Neural cell (in vitro differentiated cells): Measurements from ENCODE around the gene SUFU.

ENCODE experiments used
- CTCF ChIP-seq: fragments of 450-650 bp; IDR thresholded peaks from 2 replicates; pipeline ENCODE4 v1.5.1; 2014; ENCODE audit warnings: antibody characterized with exemption, mild to moderate bottlenecking, moderate library complexity; ENCODE audit not compliant: poor library complexity, severe bottlenecking
- POLR2AphosphoS5 ChIP-seq: IDR thresholded peaks from 2 replicates; pipeline ENCODE4 v1.6.1; 2012
- RAD21 ChIP-seq: fragments of 450-650 bp; conservative IDR thresholded peaks from 2 replicates; pipeline ENCODE4 v1.6.1; 2014; ENCODE audit warnings: antibody characterized with exemption, mild to moderate bottlenecking, moderate library complexity

DNA sequence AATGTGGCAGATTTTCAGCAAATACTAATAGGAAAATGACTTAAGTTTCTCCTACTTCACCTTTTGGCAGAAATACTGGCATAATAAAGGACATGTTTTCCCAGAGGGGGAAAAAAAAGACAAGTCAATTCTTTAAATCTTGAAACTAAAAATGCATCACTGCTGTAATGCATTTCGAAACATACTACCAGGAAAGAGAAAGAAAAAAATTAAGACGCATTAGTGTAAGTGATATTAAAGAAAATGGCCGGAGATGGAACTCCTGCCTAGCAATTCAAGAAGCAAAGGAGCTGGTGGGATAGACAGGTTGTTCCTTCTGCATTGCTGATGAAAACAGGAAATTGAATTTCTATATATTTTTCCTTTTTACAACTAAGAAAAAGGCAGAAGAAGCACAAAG is 4.4 kb upstream of the SUFU start:
- TF ChIP-seq CTCF: no peak
- no peak for TF ChIP-seq RAD21
- no peak for TF ChIP-seq POLR2AphosphoS5
